ENCODE measurements around the gene SMYD2.

SMYD2 gene

GRCh38 chr1:214367841-214368240 is 86.9 kb downstream of the SMYD2 start:
- H3K36me3 ChIP-seq (ENCODE audit: low read depth), result peaks cover 38% of the 10 kb centered on the region
- H3K9me3 ChIP-seq (ENCODE audit: severe bottlenecking), result no peaks in the 10 kb centered on the region
- TF ChIP-seq CTCF (IDR thresholded peaks at IDR 0.05; ENCODE audit: poor library complexity, severe bottlenecking), result no peak
- H3K4me1 ChIP-seq (ENCODE audit: insufficient read depth, poor library complexity, severe bottlenecking), result no peaks in the 10 kb centered on the region
- H3K27me3 ChIP-seq (ENCODE audit: insufficient read depth, poor library complexity, severe bottlenecking), result no peaks in the 10 kb centered on the region
- no peak overlapping the region for H3K27ac ChIP-seq (ENCODE audit: poor library complexity, severe bottlenecking)
- no peak for DNase-seq (ENCODE audit: low spot score)
- H3K4me3 ChIP-seq (ENCODE audit: severe bottlenecking), result no peak overlapping the region
- ATAC-seq (ENCODE audit: low read depth), result no peak

- no peak overlapping the region for H3K4me3 ChIP-seq (ENCODE audit: severe bottlenecking)
- no peaks in the 10 kb centered on the region for H3K9me3 ChIP-seq (ENCODE audit: severe bottlenecking)
- H3K27ac ChIP-seq (ENCODE audit: poor library complexity, severe bottlenecking), result no peak overlapping the region
- no peaks in the 10 kb centered on the region for H3K27me3 ChIP-seq (ENCODE audit: insufficient read depth, poor library complexity, severe bottlenecking)
- H3K4me1 ChIP-seq (ENCODE audit: insufficient read depth, poor library complexity, severe bottlenecking), result no peaks in the 10 kb centered on the region
- H3K36me3 ChIP-seq (ENCODE audit: low read depth), result peaks cover 37% of the 10 kb centered on the region
- ATAC-seq (ENCODE audit: low read depth) (no peak), DNase-seq (ENCODE audit: low spot score) (no peak)
- no peak for TF ChIP-seq CTCF (IDR thresholded peaks at IDR 0.05; ENCODE audit: poor library complexity, severe bottlenecking)
Measured at GRCh38 chr1:214369364-214369763, 88.4 kb downstream of the SMYD2 start.

- Histone ChIP-seq H3K27me3 (ENCODE audit: insufficient read depth, poor library complexity, severe bottlenecking) (no peaks in the 10 kb centered on the region), H3K9me3 (ENCODE audit: severe bottlenecking) (no peaks in the 10 kb centered on the region), H3K36me3 (ENCODE audit: low read depth) (peaks cover 49% of the 10 kb centered on the region), H3K27ac (ENCODE audit: poor library complexity, severe bottlenecking) (no peak overlapping the region), H3K4me3 (ENCODE audit: severe bottlenecking) (no peak overlapping the region), H3K4me1 (ENCODE audit: insufficient read depth, poor library complexity, severe bottlenecking) (no peaks in the 10 kb centered on the region)
- DNase-seq (ENCODE audit: low spot score) (no peak), ATAC-seq (ENCODE audit: low read depth) (no peak)
- no peak for TF ChIP-seq CTCF (IDR thresholded peaks at IDR 0.05; ENCODE audit: poor library complexity, severe bottlenecking)
Measured at GRCh38 chr1:214370615-214371014, 89.7 kb downstream of the SMYD2 start.

- Histone ChIP-seq H3K27ac (ENCODE audit: poor library complexity, severe bottlenecking) (no peak overlapping the region), H3K4me1 (ENCODE audit: insufficient read depth, poor library complexity, severe bottlenecking) (no peaks in the 10 kb centered on the region), H3K9me3 (ENCODE audit: severe bottlenecking) (no peaks in the 10 kb centered on the region), H3K27me3 (ENCODE audit: insufficient read depth, poor library complexity, severe bottlenecking) (no peaks in the 10 kb centered on the region), H3K4me3 (ENCODE audit: severe bottlenecking) (no peak overlapping the region), H3K36me3 (ENCODE audit: low read depth) (peaks cover 58% of the 10 kb centered on the region)
- no peak for ATAC-seq (ENCODE audit: low read depth)
- no peak for TF ChIP-seq CTCF (IDR thresholded peaks at IDR 0.05; ENCODE audit: poor library complexity, severe bottlenecking)
- DNase-seq (ENCODE audit: low spot score), result no peak
Measured at GRCh38 chr1:214372092-214372491, 91.1 kb downstream of the SMYD2 start.

GRCh38 chr1:214377485-214377884 is 96.5 kb downstream of the SMYD2 start:
- H3K4me3 ChIP-seq (ENCODE audit: severe bottlenecking), result no peak overlapping the region
- H3K27ac ChIP-seq (ENCODE audit: poor library complexity, severe bottlenecking), result no peak overlapping the region
- no peak for TF ChIP-seq CTCF (IDR thresholded peaks at IDR 0.05; ENCODE audit: poor library complexity, severe bottlenecking)
- no peaks in the 10 kb centered on the region for H3K27me3 ChIP-seq (ENCODE audit: insufficient read depth, poor library complexity, severe bottlenecking)
- no peak for ATAC-seq (ENCODE audit: low read depth)
- H3K4me1 ChIP-seq (ENCODE audit: insufficient read depth, poor library complexity, severe bottlenecking), result no peaks in the 10 kb centered on the region
- H3K9me3 ChIP-seq (ENCODE audit: severe bottlenecking), result no peaks in the 10 kb centered on the region
- no peak for DNase-seq (ENCODE audit: low spot score)
- peaks cover 58% of the 10 kb centered on the region for H3K36me3 ChIP-seq (ENCODE audit: low read depth)
